CD4-positive, alpha-beta memory T cell (primary cell): ENCODE results near the gene PRCC. TPM values are rescaled to one million over a fixed set of nuclear protein-coding genes. Genes with fewer than 3 reads are reported as not detected.
A peak's percentile ranks its signal among the peaks of the same experiment; 100 is the strongest.

Experiments
- CTCF ChIA-PET: fragments of 350-600 bp; sonication (Branson Sonifier 250); formaldehyde crosslinking; loops from one replicate; lab custom pipeline; 2021; ENCODE audit warnings: inconsistent platforms; ENCODE audit not compliant: partially characterized antibody; lab: Charles Lee
- POLR2A ChIA-PET: fragments of 350-600 bp; sonication (Branson Sonifier 250); formaldehyde crosslinking; loops from one replicate; lab custom pipeline; 2021; ENCODE audit not compliant: partially characterized antibody; lab: Charles Lee
- DNase-seq, 5 donors: peaks; one replicate each; pipeline versions ENCODE4 v3.0.0 to v3.0.0-alpha.2; 2020 to 2022; ENCODE audit warnings: mixed read lengths in 1 of 5
- H3K27ac ChIP-seq: one replicate; pipeline ENCODE4 v1.7.0; 2013; ENCODE audit warnings: low read depth, low read length
- H3K27me3 ChIP-seq: 2 replicates; pipeline ENCODE4 v1.7.0; 2013; ENCODE audit warnings: mild to moderate bottlenecking, low read length, moderate library complexity; ENCODE audit not compliant: insufficient read depth
- H3K36me3 ChIP-seq: 2 replicates; pipeline ENCODE4 v1.7.0; 2013; ENCODE audit warnings: mild to moderate bottlenecking, low read length, moderate library complexity; ENCODE audit not compliant: insufficient read depth
- H3K4me1 ChIP-seq: 2 replicates; pipeline ENCODE4 v1.7.0; 2013; ENCODE audit warnings: mild to moderate bottlenecking, low read length, moderate library complexity; ENCODE audit not compliant: insufficient read depth
- H3K4me3 ChIP-seq, 2 donors: one replicate each; pipeline ENCODE4 v1.7.0; 2013; ENCODE audit warnings: low read length in 2 of 2, mild to moderate bottlenecking in 1 of 2
- H3K9me3 ChIP-seq, 2 donors: one replicate each; pipeline ENCODE4 v1.7.0; 2013; ENCODE audit warnings: low read length in 2 of 2, control low read depth in 1 of 2; ENCODE audit not compliant: control insufficient read depth in 1 of 2
- H3K27ac Mint-ChIP-seq, 7 donors: one replicate each; pipeline ENCODE4 v1.8.0; 2020 to 2021; ENCODE audit warnings: mixed read lengths in 7 of 7, mild to moderate bottlenecking in 6 of 7, inconsistent platforms in 3 of 7, moderate library complexity in 3 of 7
- H3K27me3 Mint-ChIP-seq, 2 donors: one replicate each; pipeline ENCODE4 v1.8.0; 2020 to 2021; ENCODE audit warnings: mixed read lengths in 2 of 2
- H3K36me3 Mint-ChIP-seq, 2 donors: one replicate each; pipeline ENCODE4 v1.8.0; 2020 to 2021; ENCODE audit warnings: mixed read lengths in 2 of 2, inconsistent platforms in 1 of 2, mild to moderate bottlenecking in 1 of 2
- H3K4me1 Mint-ChIP-seq, 4 donors: one replicate each; pipeline ENCODE4 v1.8.0; 2020 to 2021; ENCODE audit warnings: mixed read lengths in 4 of 4, mild to moderate bottlenecking in 1 of 4
- H3K4me3 Mint-ChIP-seq, 8 donors: one replicate each; pipeline ENCODE4 v1.8.0; 2020 to 2021; ENCODE audit warnings: mixed read lengths in 8 of 8, mild to moderate bottlenecking in 7 of 8, moderate library complexity in 6 of 8, inconsistent platforms in 3 of 8
- H3K9me3 Mint-ChIP-seq, 8 donors: one replicate each; pipeline ENCODE4 v1.8.0; 2020 to 2021; ENCODE audit warnings: mixed read lengths in 8 of 8, mild to moderate bottlenecking in 5 of 8, inconsistent platforms in 3 of 8, moderate library complexity in 1 of 8
- intact Hi-C: fragments of 100-400 bp; cut with micrococcal nuclease; formaldehyde crosslinking; loops from one replicate; pipeline ENCODE4 v1.15.1; 2023
- polyA plus RNA-seq, 2 donors: library from polyadenylated mRNA; unstranded; fragments of 300-500 nt; fragmentation: Illumina TruSeq; gene quantifications; one replicate each; pipeline ENCODE4 v1.2.3, GENCODE V29; 2021
- total RNA-seq, 2 experiments: library from RNA; stranded (reverse); gene quantifications; one replicate each; pipeline ENCODE4 v1.2.3, GENCODE V29; 2021

PRCC gene
- total and polyA plus RNA-seq, 4 experiments from 2014 or later, result 32.8 to 61.3 (median 56.8) TPM

DNA sequence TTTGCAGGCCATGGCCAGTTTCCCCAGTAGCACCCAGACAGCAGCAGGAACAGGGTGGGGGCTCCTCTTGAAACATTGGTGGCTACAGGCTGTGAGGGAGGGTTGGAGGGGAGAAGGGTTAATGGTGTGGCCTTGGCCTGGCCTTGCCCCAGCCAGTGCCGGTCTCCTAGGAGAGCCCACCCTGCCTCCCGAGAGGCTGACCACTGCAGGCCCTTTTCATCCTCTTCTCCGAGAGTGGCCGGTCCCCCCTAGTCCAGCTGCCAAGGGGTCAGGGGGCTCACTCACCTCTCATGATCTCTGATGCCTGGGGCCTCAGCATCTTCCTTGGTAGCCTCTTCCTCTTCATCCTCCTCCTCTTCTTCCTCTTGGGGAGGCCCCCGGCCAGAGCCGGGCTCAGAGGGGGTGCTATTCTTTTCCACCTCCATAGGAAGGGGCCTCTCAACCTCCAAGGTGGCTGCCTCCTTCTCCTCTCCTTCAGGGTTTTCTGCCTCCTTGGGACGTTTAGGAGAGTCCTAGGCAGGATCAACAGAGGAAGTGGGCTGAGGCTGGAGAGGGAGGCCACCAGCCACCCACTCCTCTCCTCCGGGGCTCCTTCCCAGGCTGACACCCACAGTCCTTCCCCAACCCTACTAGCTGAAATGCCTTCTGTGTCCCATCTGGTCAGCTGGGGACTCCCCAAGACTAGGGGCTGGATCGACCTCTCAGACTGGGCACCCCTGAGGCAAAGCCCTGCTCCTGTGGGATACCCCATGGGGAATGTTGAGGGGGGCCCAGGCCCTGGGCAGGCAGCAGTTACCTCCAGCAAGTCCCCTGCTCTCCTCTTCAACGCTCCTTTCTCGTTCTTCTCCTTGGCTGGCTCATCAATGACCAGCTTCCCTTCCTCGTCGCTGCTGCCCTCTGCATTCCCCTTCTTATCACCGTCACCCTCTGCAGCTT, 23.7 kb upstream of the PRCC start:
- H3K4me3 ChIP-seq, result no peak overlapping the region
- no peak for DNase-seq
- no peak overlapping the region for H3K27ac ChIP-seq
- Mint-ChIP-seq H3K4me3 (no peak overlapping the region), H3K36me3 (peaks cover 14 to 43% of the 10 kb centered on the region in 2 donors), H3K27me3 (no peaks in the 10 kb centered on the region), H3K27ac (peak overlapping the region in 6 of 7 donors; percentile 7 to 76 (median 36)), H3K4me1 (peaks cover 38 to 71% (median 54%) of the 10 kb centered on the region in 4 donors), H3K9me3 (peaks cover 0 to 2% (median 0%) of the 10 kb centered on the region in 8 donors)
- H3K36me3 ChIP-seq, result peaks cover 25% of the 10 kb centered on the region
- intact Hi-C loops, result loop anchor here (5.0 kb wide), 1 partner anchor 74 kb away; the partner anchor contains the start of gene SH2D2A
- no peaks in the 10 kb centered on the region for H3K9me3 ChIP-seq
- ChIA-PET POLR2A (interaction anchor here (3.5 to 6.7 kb wide), 3 partner anchors 8 to 23 kb away, joined by 103 to 158 read pairs (median 126); partner anchors contain the start of genes HDGF, ISG20L2, METTL25B and PRCC), CTCF (no interaction called here)
- peaks cover 51% of the 10 kb centered on the region for H3K4me1 ChIP-seq
- H3K27me3 ChIP-seq, result no peaks in the 10 kb centered on the region

DNA sequence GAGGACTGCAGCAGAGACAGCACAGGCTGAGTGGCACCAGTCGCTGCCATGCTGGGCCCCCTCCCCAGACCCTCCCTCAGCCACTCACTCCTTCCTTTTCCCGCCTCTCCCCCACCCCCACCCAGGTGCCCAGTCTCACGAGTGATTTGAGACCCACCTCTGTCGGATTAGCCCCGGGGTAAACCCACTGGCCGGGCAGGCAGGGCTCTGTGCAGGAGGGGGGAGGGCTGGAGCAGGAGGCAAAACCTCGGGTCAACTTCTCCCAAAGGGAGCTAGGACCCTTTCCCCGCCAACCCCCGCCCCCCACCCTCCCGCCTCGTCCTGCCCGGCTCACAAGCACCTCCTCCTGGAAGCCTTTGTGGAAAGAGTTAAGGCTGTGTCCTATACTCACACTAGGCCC, 23.0 kb upstream of the PRCC start:
- no peak overlapping the region for H3K27ac ChIP-seq
- H3K36me3 Mint-ChIP-seq, result peaks cover 14 to 43% of the 10 kb centered on the region in 2 donors
- H3K4me1 ChIP-seq, result peaks cover 58% of the 10 kb centered on the region
- peaks cover 0 to 2% (median 0%) of the 10 kb centered on the region in 8 donors for H3K9me3 Mint-ChIP-seq
- POLR2A ChIA-PET, result interaction anchor here (0.7 to 6.7 kb wide), 2 partner anchors 16 to 22 kb away, joined by 3 to 126 read pairs; partner anchors contain the start of genes ISG20L2 and METTL25B
- no peaks in the 10 kb centered on the region for H3K9me3 ChIP-seq
- no peak overlapping the region for H3K4me3 Mint-ChIP-seq
- no peak for DNase-seq
- H3K27me3 Mint-ChIP-seq, result no peaks in the 10 kb centered on the region
- H3K27ac Mint-ChIP-seq, result peak overlapping the region in 5 of 7 donors; percentile 10 to 94 (median 65)
- no peaks in the 10 kb centered on the region for H3K27me3 ChIP-seq
- H3K36me3 ChIP-seq, result peaks cover 25% of the 10 kb centered on the region
- intact Hi-C loops, result loop anchor here (5.0 kb wide), 1 partner anchor 73 kb away; the partner anchor contains the start of gene SH2D2A
- H3K4me1 Mint-ChIP-seq, result peaks cover 43 to 71% (median 56%) of the 10 kb centered on the region in 4 donors
- H3K4me3 ChIP-seq, result no peak overlapping the region
- CTCF ChIA-PET, result no interaction called here

DNA sequence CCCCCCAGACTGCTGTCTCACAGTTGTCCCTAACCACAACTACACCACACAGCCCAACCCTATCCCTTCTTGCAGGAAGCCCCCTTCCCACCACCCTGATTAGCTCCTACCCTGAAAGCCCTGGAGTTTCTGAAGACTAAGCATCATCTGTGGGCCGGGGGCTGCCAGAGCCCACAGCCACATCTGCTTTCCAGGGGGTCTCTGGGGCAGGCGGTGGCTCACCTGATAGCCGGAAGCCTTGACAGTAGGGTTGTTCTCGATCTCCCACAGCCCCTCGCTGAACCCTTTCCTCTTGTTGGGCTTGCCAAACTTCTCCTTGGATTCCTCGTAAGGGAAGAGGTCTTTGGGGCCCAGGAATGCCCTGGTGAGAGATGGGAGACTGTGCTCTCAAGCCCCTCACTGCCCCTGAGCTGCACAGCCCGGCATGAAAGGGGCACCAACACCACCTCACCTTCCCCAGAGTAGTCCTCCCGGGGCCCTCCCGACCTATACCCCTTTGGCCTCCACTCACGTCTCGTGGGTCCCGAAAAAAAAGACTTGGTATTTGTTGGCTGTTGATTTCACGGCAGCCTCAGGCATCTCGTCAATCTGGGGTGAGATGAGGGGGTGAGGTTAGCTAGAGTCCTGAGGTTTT, 22.4 kb upstream of the PRCC start:
- ChIA-PET CTCF (interaction anchor here (1.7 to 2.0 kb wide), 2 partner anchors 18 to 56 kb away, joined by 4 to 10 read pairs; partner anchors contain the start of genes ISG20L2 and METTL25B), POLR2A (interaction anchor here (0.7 to 6.7 kb wide), 3 partner anchors 16 to 36 kb away, joined by 3 to 126 read pairs (median 3); partner anchors contain the start of genes ISG20L2 and METTL25B)
- no peaks in the 10 kb centered on the region for H3K27me3 ChIP-seq
- DNase-seq, result no peak
- peaks cover 0 to 2% (median 0%) of the 10 kb centered on the region in 8 donors for H3K9me3 Mint-ChIP-seq
- peaks cover 60% of the 10 kb centered on the region for H3K4me1 ChIP-seq
- peaks cover 25% of the 10 kb centered on the region for H3K36me3 ChIP-seq
- peak overlapping the region in 6 of 7 donors; percentile 47 to 94 (median 84) for H3K27ac Mint-ChIP-seq
- intact Hi-C loops, result loop anchor here (5.0 kb wide), 1 partner anchor 72 kb away; the partner anchor contains the start of gene SH2D2A
- H3K27ac ChIP-seq, result no peak overlapping the region
- H3K4me3 Mint-ChIP-seq, result peak overlapping the region in 2 of 8 donors; percentile 10 to 15
- H3K27me3 Mint-ChIP-seq, result no peaks in the 10 kb centered on the region
- H3K9me3 ChIP-seq, result no peaks in the 10 kb centered on the region
- no peak overlapping the region for H3K4me3 ChIP-seq
- H3K4me1 Mint-ChIP-seq, result peaks cover 48 to 76% (median 61%) of the 10 kb centered on the region in 4 donors
- peaks cover 14 to 43% of the 10 kb centered on the region in 2 donors for H3K36me3 Mint-ChIP-seq

DNA sequence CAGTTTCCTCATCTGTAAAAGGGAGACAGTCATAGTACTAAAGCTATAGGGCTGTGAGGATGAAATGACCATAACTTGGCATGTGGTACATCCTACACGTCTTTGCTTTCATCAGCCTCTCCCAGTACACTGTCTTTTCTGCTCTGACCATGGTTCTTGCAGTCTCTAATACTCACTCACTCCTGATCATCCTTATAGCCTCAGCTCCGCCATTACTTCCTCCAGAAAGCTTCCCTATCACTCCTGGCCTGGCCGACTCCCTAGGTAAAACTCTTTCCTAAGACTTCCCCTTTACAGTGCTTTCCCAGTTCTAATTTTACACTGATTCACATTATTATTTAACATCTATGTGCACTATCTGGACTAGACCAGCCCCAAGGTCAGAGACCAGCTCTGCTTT, 21.5 kb upstream of the PRCC start:
- DNase-seq, result no peak
- intact Hi-C loops, result no loop called here
- H3K27ac Mint-ChIP-seq, result peak overlapping the region; percentile 62 to 94 (median 88)
- H3K4me3 ChIP-seq, result no peak overlapping the region
- H3K4me1 ChIP-seq, result peaks cover 54% of the 10 kb centered on the region
- H3K36me3 ChIP-seq, result peaks cover 25% of the 10 kb centered on the region
- ChIA-PET CTCF (interaction anchor here (0.7 to 2.0 kb wide), 4 partner anchors 19 to 217 kb away, joined by 3 to 10 read pairs (median 4); partner anchors contain the start of genes CRABP2, ISG20L2 and METTL25B), POLR2A (interaction anchor here (0.8 to 3.2 kb wide), 3 partner anchors 18 to 35 kb away, joined by 3 to 28 read pairs (median 27); partner anchors contain the start of genes ISG20L2, METTL25B and PRCC)
- peaks cover 49 to 74% (median 59%) of the 10 kb centered on the region in 4 donors for H3K4me1 Mint-ChIP-seq
- H3K9me3 Mint-ChIP-seq, result peaks cover 0 to 2% (median 0%) of the 10 kb centered on the region in 8 donors
- H3K27me3 Mint-ChIP-seq, result no peaks in the 10 kb centered on the region
- H3K4me3 Mint-ChIP-seq, result peak overlapping the region in 3 of 8 donors; percentile 11 to 83 (median 66)
- no peaks in the 10 kb centered on the region for H3K27me3 ChIP-seq
- peaks cover 14 to 48% of the 10 kb centered on the region in 2 donors for H3K36me3 Mint-ChIP-seq
- peak overlapping the region; percentile 65 for H3K27ac ChIP-seq
- no peaks in the 10 kb centered on the region for H3K9me3 ChIP-seq

DNA sequence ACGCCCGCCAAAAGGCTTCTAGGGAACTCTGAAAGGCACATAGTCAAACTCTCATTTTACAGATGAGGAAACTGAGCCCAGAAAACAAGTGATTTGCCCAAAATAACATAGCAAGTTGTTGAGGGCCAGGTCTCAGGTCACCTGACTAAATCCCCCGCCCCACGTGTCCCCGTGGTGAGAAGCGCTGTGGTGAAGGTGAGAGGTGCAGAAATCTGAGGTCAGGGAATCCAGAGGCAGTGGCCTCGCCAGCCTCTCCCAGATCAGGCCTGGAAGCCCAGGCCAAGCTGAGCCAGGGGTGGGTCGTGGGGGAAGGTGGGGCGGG, 21.0 kb upstream of the PRCC start:
- H3K27ac ChIP-seq, result peak overlapping the region; percentile 65
- peak overlapping the region; percentile 84 to 95 (median 93) for H3K27ac Mint-ChIP-seq
- peak in 1 of 5 donors; percentile 49 for DNase-seq
- no peaks in the 10 kb centered on the region for H3K27me3 ChIP-seq
- H3K4me3 ChIP-seq, result peak overlapping the region in 1 of 2 donors; percentile 11
- no peaks in the 10 kb centered on the region for H3K9me3 ChIP-seq
- H3K4me1 ChIP-seq, result peaks cover 53% of the 10 kb centered on the region
- ChIA-PET POLR2A (interaction anchor here (2.9 to 3.2 kb wide), 2 partner anchors 18 to 21 kb away, joined by 27 to 28 read pairs; partner anchors contain the start of genes ISG20L2, METTL25B and PRCC), CTCF (interaction anchor here (0.7 to 2.0 kb wide), 4 partner anchors 19 to 217 kb away, joined by 3 to 10 read pairs (median 4); partner anchors contain the start of genes CRABP2, ISG20L2 and METTL25B)
- H3K9me3 Mint-ChIP-seq, result peaks cover 0 to 1% (median 0%) of the 10 kb centered on the region in 8 donors
- H3K4me1 Mint-ChIP-seq, result peaks cover 47 to 70% (median 55%) of the 10 kb centered on the region in 4 donors
- peaks cover 25% of the 10 kb centered on the region for H3K36me3 ChIP-seq
- peaks cover 12 to 43% of the 10 kb centered on the region in 2 donors for H3K36me3 Mint-ChIP-seq
- intact Hi-C loops, result no loop called here
- H3K27me3 Mint-ChIP-seq, result no peaks in the 10 kb centered on the region
- H3K4me3 Mint-ChIP-seq, result peak overlapping the region; percentile 66 to 98 (median 82)
